Endothelial cell of umbilical vein (primary cell): ENCODE results near the gene IRAK1BP1. TPM values are rescaled to one million over a fixed set of nuclear protein-coding genes. Genes with fewer than 3 reads are reported as not detected.

ENCODE experiments used
- BruUV-seq: library from RNA; stranded (reverse); fragments of 400-500 nt; replicated peaks from 2 replicates; lab custom pipeline; 2021; lab: Mats Ljungman, UMichigan
- CTCF ChIA-PET: fragments of 300-600, 350-600 bp; sonication (Branson Sonifier 250); formaldehyde crosslinking; loops from one replicate; lab custom pipeline; 2021; ENCODE audit warnings: antibody characterized with exemption, inconsistent platforms; lab: Charles Lee
- POLR2A ChIA-PET: fragments of 300-600, 350-600 bp; sonication (Branson Sonifier 250); formaldehyde crosslinking; loops from one replicate; lab custom pipeline; 2021; ENCODE audit warnings: antibody characterized with exemption, inconsistent platforms; lab: Charles Lee
- DNase-seq: peaks from one replicate; pipeline ENCODE4 v3.0.0-alpha.2; 2011; ENCODE audit warnings: low read depth, low spot score
- FAIRE-seq: peaks from 2 replicates; lab custom pipeline; 2011; peaks lifted over from hg19 to GRCh38; lab: Jason Lieb, UNC
- H2AFZ ChIP-seq: 2 replicates; pipeline ENCODE4 v1.6.0; 2012; ENCODE audit warnings: low read depth, low read length, control low read depth, inconsistent platforms
- H3K27ac ChIP-seq: 2 replicates; pipeline ENCODE4 v1.5.1; 2011; ENCODE audit warnings: low read depth, mild to moderate bottlenecking, control low read depth, low read length, moderate library complexity; ENCODE audit not compliant: insufficient read depth
- H3K27me3 ChIP-seq, 2 experiments: 2 replicates each; pipeline versions ENCODE4 v1.6.0 to v1.6.1; 2011; ENCODE audit warnings: low read length in 2 of 2, mixed read lengths in 1 of 2; ENCODE audit not compliant: control insufficient read depth in 2 of 2, insufficient read depth in 2 of 2
- H3K36me3 ChIP-seq, 2 experiments: 2 replicates in 1 of 2; 3 replicates in 1 of 2; pipeline ENCODE4 v1.5.1; 2011; ENCODE audit warnings: low read length in 2 of 2, mild to moderate bottlenecking in 1 of 2, moderate library complexity in 1 of 2; ENCODE audit not compliant: control insufficient read depth in 2 of 2, insufficient read depth in 2 of 2; ENCODE audit errors: extremely low read depth in 1 of 2
- H3K4me1 ChIP-seq: 3 replicates; pipeline ENCODE4 v1.5.1; 2011; ENCODE audit warnings: mild to moderate bottlenecking, low read length; ENCODE audit not compliant: control insufficient read depth, insufficient read depth; ENCODE audit errors: extremely low read depth
- H3K4me2 ChIP-seq: 2 replicates; pipeline ENCODE4 v1.6.1; 2011; ENCODE audit warnings: low read length, control low read depth, mixed read lengths; ENCODE audit not compliant: insufficient read depth
- H3K4me3 ChIP-seq, 3 experiments: fragments of 200-600 bp in 1 of 3; sonication (generic), shearing (Covaris generic) in 1 of 3; replicated peaks in 1 of 3; 2 replicates each; pipeline ENCODE4 v1.5.1; 2011 to 2016; ENCODE audit warnings: control low read depth in 3 of 3, low read length in 3 of 3, mild to moderate bottlenecking in 2 of 3, inconsistent platforms in 1 of 3, low read depth in 1 of 3, moderate library complexity in 1 of 3; ENCODE audit not compliant: insufficient read depth in 1 of 3
- H3K79me2 ChIP-seq: 2 replicates; pipeline ENCODE4 v1.6.0; 2012; ENCODE audit warnings: low read length, inconsistent platforms; ENCODE audit not compliant: control insufficient read depth, insufficient read depth
- H3K9ac ChIP-seq: replicated peaks from 2 replicates; pipeline ENCODE3; 2011; ENCODE audit warnings: low read length, control low read depth; ENCODE audit not compliant: insufficient read depth; ENCODE audit errors: extremely low read depth
- H3K9me1 ChIP-seq: replicated peaks from 3 replicates; pipeline ENCODE4 v1.6.0; 2011; ENCODE audit warnings: mild to moderate bottlenecking, low read length; ENCODE audit not compliant: control insufficient read depth, insufficient read depth; ENCODE audit errors: extremely low read depth
- H3K9me3 ChIP-seq: replicated peaks from 2 replicates; pipeline ENCODE4 v1.5.1; 2012; ENCODE audit warnings: low read length, inconsistent platforms; ENCODE audit not compliant: control insufficient read depth, insufficient read depth
- H4K20me1 ChIP-seq: replicated peaks from 2 replicates; pipeline ENCODE3; 2011; ENCODE audit warnings: mild to moderate bottlenecking, low read length; ENCODE audit not compliant: control insufficient read depth, insufficient read depth; ENCODE audit errors: extremely low read depth
- EZH2 ChIP-seq: IDR thresholded peaks from 2 replicates; pipeline ENCODE4 v1.6.1; 2012; ENCODE audit warnings: borderline replicate concordance, low read depth, mild to moderate bottlenecking, moderate library complexity, low read length, inconsistent platforms; ENCODE audit not compliant: severe bottlenecking
- FOS ChIP-seq: IDR thresholded peaks from 2 replicates; pipeline ENCODE4 v1.6.1; 2011; ENCODE audit warnings: mild to moderate bottlenecking, low read length, moderate library complexity, borderline replicate concordance; ENCODE audit not compliant: insufficient read depth
- GATA2 ChIP-seq: IDR thresholded peaks from 2 replicates; pipeline ENCODE4 v1.7.0; 2011; ENCODE audit warnings: low read depth, mild to moderate bottlenecking, moderate library complexity, mixed read lengths, low read length; ENCODE audit not compliant: insufficient read length, insufficient read depth
- JUN ChIP-seq: IDR thresholded peaks from 2 replicates; pipeline ENCODE4 v1.6.1; 2011; ENCODE audit warnings: borderline replicate concordance, low read depth; ENCODE audit not compliant: insufficient read length, insufficient read depth
- MYC ChIP-seq: IDR thresholded peaks from one replicate; pipeline ENCODE4 v1.6.1; 2011; ENCODE audit warnings: mild to moderate bottlenecking, low read depth, low read length
- POLR2A ChIP-seq: IDR thresholded peaks from 2 replicates; pipeline ENCODE4 v1.6.1; 2012; ENCODE audit warnings: low read depth, mild to moderate bottlenecking, control low read depth, low read length
- POLR2AphosphoS5 ChIP-seq: IDR thresholded peaks from 2 replicates; pipeline ENCODE4 v1.6.1; 2012; ENCODE audit warnings: low read depth, mild to moderate bottlenecking, control low read depth, low read length, moderate library complexity; ENCODE audit not compliant: insufficient read depth
- dilution Hi-C: fragments of 300-500 bp; cut with MboI; formaldehyde crosslinking; loops from one replicate; pipeline ENCODE4 v1.15.0; 2019; ENCODE audit warnings: low sequenced_read_pairs; ENCODE audit not compliant: extremely low pct_ligation_motif_present
- intact Hi-C: fragments of 100-400 bp; cut with micrococcal nuclease; formaldehyde crosslinking; loops from one replicate; pipeline ENCODE4 v1.10.0; 2022
- polyA plus RNA-seq, 4 experiments: library from polyadenylated mRNA; depleted of rRNA in 3 of 4; stranded (reverse) in 3 of 4; unstranded in 1 of 4; fragments of >200 nt; gene quantifications; 2 replicates each; pipeline versions ENCODE4 v1.2.1 to v1.2.3, GENCODE V29; 2011 to 2012; ENCODE audit warnings: missing spikeins in 1 of 4
- total RNA-seq: library from RNA; stranded (reverse); gene quantifications from 2 replicates; pipeline ENCODE4 v1.2.3, GENCODE V29; 2021
- TF ChIP-seq, protein P1 (sequence below): IDR thresholded peaks from 2 replicates; pipeline ENCODE4 v1.6.1; 2011; ENCODE audit not compliant: insufficient read depth, insufficient read length
- TF ChIP-seq, protein P2 (sequence below), 2 donors: IDR thresholded peaks; 1 replicate in 1 of 2; 2 replicates in 1 of 2; pipeline ENCODE4 v1.5.1; 2011; ENCODE audit warnings: low read length in 2 of 2, mild to moderate bottlenecking in 2 of 2, moderate library complexity in 2 of 2, control low read depth in 1 of 2, inconsistent platforms in 1 of 2, low read depth in 1 of 2; ENCODE audit not compliant: insufficient read depth in 1 of 2; ENCODE audit errors: extremely low read depth in 1 of 2

Gene IRAK1BP1
- total and polyA plus RNA-seq, 2 donors (not counting 3 experiments of a cell fraction or from before 2014, with no cell fraction given), result 1.8 to 3.0 TPM

DNA sequence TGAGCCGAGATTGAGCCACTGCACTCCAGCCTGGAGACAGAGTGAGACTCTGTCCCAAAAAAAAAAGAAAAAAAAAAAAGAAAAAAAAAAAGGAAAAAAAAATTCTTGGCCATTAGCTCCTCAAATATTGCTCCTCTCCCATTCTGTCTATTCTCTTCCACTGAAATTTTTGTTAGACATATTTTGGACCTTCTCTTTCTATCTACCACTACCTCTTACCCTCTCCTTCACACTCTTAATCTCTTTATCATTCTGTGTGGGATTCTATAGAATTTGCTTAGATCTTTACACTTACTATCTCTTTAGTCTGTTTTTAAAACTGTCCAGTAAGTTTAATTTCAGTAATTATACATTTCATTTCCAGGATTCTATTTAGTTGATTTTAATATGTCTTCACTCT lies 85.0 kb downstream of the IRAK1BP1 start:
- Histone ChIP-seq H3K27me3 (no peaks in the 10 kb centered on the region), H3K4me2 (no peak overlapping the region), H3K9ac (no peak overlapping the region), H4K20me1 (no peaks in the 10 kb centered on the region), H3K4me3 (no peak overlapping the region), H3K4me1 (peaks cover 11% of the 10 kb centered on the region), H3K27ac (no peak overlapping the region), H3K9me1 (no peaks in the 10 kb centered on the region), H3K36me3 (peaks cover 1 to 7% of the 10 kb centered on the region in 2 experiments), H3K79me2 (no peaks in the 10 kb centered on the region), H2AFZ (no peak overlapping the region), H3K9me3 (peaks cover 3% of the 10 kb centered on the region)
- TF ChIP-seq, protein P1, sequence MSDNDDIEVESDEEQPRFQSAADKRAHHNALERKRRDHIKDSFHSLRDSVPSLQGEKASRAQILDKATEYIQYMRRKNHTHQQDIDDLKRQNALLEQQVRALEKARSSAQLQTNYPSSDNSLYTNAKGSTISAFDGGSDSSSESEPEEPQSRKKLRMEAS, result no peak
- TF ChIP-seq, protein P2, sequence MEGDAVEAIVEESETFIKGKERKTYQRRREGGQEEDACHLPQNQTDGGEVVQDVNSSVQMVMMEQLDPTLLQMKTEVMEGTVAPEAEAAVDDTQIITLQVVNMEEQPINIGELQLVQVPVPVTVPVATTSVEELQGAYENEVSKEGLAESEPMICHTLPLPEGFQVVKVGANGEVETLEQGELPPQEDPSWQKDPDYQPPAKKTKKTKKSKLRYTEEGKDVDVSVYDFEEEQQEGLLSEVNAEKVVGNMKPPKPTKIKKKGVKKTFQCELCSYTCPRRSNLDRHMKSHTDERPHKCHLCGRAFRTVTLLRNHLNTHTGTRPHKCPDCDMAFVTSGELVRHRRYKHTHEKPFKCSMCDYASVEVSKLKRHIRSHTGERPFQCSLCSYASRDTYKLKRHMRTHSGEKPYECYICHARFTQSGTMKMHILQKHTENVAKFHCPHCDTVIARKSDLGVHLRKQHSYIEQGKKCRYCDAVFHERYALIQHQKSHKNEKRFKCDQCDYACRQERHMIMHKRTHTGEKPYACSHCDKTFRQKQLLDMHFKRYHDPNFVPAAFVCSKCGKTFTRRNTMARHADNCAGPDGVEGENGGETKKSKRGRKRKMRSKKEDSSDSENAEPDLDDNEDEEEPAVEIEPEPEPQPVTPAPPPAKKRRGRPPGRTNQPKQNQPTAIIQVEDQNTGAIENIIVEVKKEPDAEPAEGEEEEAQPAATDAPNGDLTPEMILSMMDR (IDR thresholded peaks at IDR 0.05; ENCODE audit: extremely low read depth in 1 of 2, insufficient read depth in 1 of 2, low read depth in 1 of 2, low read length in 2 of 2), result no peak
- TF ChIP-seq POLR2AphosphoS5 (no peak), EZH2 (no peak), MYC (no peak), JUN (no peak), FOS (no peak), GATA2 (no peak), POLR2A (no peak)
- CTCF ChIA-PET, result interaction anchor here (1.2 to 1.6 kb wide), 2 partner anchors 15 to 515 kb away, joined by 3 read pairs; no protein-coding TSS in a partner anchor
- no TSS peak for BruUV-seq
- intact Hi-C loops (loop anchor here (10.0 kb wide), 1 partner anchor 532 kb away; no protein-coding TSS in a partner anchor), dilution Hi-C loops (no loop called here)
- POLR2A ChIA-PET, result interaction anchor here (0.6 kb wide), 1 partner anchor 103 kb away, joined by 3 read pairs; no protein-coding TSS in a partner anchor
- FAIRE-seq, result no peak
- DNase-seq, result no peak

Other genes with a start within 250 kb of the IRAK1BP1 start
- gene PHIP, start 210.7 kb downstream of the IRAK1BP1 start, total RNA-seq, result 26.0 and 28.4 TPM in 2 replicates
- gene PHIP, start 210.7 kb downstream of the IRAK1BP1 start, polyA plus RNA-seq, result 2.5 and 3.5 TPM in 2 replicates